8988T (cell line): ENCODE measurements around the gene TMEM39A.

Experiments used
- DNase-seq: peaks from one replicate; pipeline ENCODE4 v3.0.0; 2011

Gene TMEM39A

DNA sequence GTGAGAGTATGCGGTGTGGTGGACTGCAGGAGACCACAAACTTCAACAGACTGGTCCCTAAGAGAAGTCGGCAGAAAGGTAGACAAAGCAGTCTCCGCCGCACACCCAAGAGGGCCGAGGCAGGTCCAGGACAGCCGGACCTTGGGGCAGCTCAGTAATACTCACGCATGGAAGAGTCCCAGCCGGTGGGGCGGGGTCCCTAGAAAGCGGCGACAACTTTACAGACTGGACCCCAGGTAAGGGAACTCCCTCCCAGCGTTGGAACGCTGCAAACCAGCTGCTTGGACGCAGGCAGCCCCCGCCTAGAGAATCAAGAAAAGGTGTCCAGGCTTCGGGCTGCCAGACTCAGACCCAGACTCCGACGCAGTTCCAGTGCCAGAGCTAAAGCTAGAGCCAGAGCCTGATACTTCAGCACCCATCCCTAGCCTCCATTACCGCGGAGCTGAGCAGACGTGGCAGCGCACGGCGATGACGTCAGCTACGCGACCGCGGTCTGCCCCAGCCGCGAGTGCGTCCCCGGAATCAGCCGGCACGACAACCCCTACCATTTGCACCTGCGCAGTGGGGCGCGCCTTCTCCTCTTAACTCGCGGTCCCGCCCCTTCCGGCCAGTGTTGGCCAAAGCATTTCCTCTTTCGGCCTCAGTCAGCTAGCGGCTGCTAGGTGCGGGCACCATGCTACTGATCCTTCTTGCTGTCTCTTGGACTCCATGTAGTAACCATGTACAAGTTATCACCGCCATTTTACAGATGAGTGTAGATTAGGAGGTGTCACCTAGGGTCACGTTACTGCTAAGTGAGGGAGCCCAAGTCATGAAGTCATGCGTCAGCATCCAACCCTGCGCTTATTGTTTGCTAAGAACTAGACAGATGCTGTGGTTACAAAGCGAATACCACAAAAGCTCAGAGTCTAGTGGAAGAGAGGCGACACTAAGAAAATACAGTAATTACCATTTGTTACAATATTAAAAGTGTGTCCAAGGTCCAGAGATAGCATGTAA, at the start of gene TMEM39A:
TSS of gene TMEM39A (minus strand) at position 445 of the 999 bp plus-strand sequence. CDS start 1,541 bp downstream, outside the sequence.
- DNase-seq: peak; percentile 97

DNA sequence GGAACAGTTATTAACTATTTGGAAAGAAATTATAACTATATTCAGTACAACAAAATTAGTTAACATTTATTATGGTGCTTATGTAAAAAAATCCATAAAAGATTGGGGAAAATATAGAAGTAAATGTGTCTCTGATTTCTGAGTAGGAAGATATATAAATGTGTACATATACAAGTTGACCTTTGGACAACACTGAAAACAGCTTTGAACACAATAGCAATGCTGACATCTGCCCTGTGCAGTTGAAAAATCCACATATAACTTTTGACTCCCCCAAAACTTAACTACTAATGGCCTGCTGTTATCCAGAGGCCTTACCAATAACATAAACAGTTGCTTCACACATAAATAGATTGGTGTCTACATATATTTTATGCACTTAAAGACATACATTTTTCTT, 47.3 kb upstream of the TMEM39A start:
- DNase-seq: no peak

DNA sequence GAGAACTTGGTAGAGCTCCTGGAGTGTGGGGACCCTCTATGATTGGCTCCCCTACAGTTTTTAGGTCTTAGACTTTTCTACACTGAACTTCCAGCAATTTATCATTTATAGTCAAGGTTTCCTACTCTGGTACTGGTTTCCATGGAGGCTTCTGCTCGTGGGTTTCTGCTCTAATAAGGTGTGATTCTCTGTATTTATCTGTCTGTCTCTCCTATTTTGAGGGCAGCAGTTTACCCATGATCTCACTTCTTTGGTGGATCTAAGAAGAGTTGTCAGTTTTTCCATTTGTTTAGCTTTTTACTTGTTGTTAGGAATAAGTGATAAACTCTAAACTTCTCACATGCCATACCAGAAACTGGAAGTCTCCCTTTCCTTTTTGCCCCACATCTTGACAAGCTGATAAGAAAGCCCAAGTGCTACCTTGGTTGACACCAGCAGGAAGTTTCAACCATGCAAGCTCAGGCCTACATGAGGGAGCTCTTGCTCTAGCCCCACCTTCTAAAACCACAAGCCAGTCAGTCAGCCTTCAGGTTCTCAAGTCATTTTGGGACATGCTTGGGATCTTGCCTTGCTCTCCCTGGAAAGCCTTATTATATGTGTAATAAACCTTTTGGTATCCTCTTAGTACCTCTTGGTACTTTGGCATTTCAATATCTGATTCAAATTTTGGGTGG, 44.9 kb upstream of the TMEM39A start:
- no peak for DNase-seq

DNA sequence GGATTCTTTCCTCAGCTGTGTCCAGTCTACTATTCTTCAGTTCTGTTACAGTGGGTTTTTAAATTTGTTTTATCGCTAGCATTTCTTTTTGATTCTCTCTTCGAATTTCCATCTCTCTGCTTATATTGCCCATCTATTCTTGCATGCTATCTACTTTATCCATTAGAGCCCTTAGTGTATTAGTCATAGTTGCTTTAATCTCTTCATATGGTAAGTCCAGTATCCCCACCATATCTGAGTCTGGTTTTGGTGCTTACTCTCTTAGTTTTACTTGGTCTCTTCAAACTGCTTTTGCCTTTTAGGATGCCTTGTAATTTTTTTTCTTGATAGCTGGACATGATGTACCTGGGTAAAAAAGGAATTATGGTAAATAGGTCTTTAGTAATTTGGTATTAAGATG, 44.0 kb upstream of the TMEM39A start:
- DNase-seq: no peak

- no peak for DNase-seq
These were observed 43.2 kb upstream of the TMEM39A start for GRCh38 chr3:119506631-119507030.

DNA sequence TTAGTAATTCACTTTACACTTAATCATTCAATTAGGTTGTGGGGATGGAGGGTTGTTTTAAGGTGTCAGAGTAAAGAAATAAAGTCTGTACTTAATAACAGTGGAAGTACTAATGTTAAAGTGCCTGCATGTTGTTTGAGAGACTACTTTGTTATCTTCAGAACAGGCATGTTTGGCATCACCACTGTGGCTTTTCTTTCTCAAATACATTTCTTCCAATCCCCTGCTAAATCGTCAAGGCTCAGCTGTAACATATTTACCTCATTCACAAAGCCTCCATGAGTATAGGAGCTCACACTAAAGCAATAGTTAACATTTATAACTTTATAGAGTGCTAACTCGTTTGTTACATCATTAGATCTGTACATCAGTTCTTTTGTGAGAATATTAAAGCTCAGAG, 37.5 kb upstream of the TMEM39A start:
- DNase-seq: no peak

DNA sequence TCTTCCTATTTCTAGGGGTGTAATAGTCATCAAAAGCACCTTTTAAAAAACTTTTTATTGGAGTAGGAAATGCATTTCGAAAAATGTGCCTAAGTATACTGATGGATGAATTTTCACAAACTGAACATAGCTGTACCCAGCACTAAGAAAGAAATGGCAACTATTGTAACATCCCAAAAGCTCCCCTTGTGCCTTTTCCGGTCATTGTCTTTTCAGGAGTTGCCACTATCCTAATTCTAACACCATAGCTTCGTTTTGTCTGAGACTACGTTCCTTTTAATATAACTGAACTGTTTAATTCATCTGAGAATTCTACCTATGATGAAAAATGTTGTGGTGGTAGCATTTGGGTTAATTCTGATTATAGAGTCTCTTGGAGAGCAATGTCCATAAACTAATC, 36.9 kb upstream of the TMEM39A start:
- no peak for DNase-seq

DNA sequence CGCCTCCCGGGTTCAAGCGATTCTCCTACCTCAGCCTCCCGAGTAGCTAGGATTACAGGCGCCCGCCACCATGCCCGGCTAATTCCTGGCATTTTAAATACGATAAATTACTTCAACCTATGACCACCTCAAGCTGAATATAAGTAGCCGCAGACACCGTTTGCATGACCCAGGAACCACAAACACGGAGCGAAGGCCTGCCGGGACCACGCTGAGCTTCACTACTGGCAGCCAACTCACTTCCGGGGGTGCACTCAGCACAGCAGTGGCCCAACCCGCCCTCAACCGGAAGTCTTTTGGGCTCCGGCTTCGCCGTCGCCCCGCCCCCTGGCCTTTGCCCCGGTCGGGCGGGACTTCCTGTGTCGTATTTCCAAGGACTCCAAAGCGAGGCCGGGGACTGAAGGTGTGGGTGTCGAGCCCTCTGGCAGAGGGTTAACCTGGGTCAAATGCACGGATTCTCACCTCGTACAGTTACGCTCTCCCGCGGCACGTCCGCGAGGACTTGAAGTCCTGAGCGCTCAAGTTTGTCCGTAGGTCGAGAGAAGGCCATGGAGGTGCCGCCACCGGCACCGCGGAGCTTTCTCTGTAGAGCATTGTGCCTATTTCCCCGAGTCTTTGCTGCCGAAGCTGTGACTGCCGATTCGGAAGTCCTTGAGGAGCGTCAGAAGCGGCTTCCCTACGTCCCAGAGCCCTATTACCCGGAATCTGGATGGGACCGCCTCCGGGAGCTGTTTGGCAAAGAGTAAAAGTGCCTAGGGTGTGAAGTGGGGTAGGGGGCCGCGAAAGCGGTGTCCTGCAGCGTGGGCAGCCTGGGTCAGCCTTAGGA, 35.0 kb upstream of the TMEM39A start, which contains the start of gene TIMMDC1:
TSS of gene TIMMDC1 (plus strand) at position 362 of the 826 bp plus-strand sequence. CDS start at position 549, 187 bp downstream.
- DNase-seq: peak; percentile 81

- no peak for DNase-seq
These were observed 34.4 kb upstream of the TMEM39A start for GRCh38 chr3:119497820-119498185.

GRCh38 chr3:119494597-119494996, 31.2 kb upstream of the TMEM39A start:
- DNase-seq: no peak

GRCh38 chr3:119492810-119493209, 29.4 kb upstream of the TMEM39A start:
- no peak for DNase-seq

GRCh38 chr3:119492128-119492527, 28.7 kb upstream of the TMEM39A start:
- DNase-seq: no peak

GRCh38 chr3:119490153-119490552, 26.7 kb upstream of the TMEM39A start:
- no peak for DNase-seq

DNA sequence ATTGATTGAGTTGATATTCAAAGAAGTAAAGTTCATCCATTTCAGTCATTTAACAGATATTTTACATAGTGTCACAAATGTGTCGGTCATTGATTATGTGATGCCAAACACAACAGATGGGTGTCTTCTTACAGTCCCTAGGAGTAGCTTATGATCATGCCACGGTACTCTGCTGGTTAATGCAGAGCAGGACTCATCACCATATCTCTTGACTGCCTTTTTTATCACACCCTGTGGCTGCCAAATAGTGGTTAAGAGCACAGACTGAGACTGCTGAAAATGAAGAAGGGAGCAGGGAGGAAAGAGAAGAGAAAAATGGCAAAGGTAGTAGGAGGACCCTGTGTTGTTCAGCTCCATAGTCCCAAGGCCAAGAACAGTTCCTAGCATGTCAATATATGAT, 22.1 kb upstream of the TMEM39A start:
- DNase-seq: no peak

- no peak for DNase-seq
These were observed 19.7 kb upstream of the TMEM39A start for GRCh38 chr3:119483101-119483500.

DNA sequence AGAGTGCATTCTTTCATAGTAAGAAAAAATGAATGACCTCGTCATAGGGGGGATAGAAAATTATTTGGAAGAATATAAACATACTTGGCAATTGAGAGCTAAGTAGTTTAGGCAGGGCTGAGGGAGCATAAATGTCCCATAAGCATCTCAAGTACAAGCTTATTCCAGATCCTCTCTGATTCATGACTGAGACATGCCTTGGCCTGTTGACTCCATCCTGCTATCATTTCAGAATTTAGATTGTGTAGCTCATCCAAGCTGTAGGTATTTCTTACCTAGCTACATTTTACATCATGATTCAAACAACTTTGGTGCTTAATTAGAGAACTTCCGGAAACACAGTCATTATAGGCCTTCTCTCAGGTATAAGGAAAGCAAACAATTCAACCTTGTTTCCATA, 17.7 kb upstream of the TMEM39A start:
- DNase-seq: no peak

DNA sequence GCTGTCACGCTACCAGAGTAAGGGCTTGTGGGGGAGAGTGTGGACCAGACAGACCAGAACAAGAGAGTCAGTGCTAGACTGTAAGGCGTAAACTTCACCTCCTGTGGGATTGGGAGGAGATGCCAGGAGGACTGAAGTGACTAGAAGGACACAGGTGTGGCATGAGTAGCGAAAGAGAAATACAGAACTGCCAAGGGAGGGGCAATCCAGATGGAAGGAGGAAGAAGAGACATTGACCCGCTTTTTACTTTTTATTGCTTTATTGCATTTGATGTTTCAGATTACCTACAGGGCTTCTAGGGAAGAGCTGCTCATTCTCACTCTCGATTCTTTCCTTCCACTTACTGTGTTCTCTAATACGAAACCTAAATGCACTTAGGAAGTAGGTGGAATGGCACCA, 7.5 kb upstream of the TMEM39A start:
- DNase-seq: no peak

GRCh38 chr3:119469418-119470189, 6.2 kb upstream of the TMEM39A start:
- DNase-seq: no peak

DNA sequence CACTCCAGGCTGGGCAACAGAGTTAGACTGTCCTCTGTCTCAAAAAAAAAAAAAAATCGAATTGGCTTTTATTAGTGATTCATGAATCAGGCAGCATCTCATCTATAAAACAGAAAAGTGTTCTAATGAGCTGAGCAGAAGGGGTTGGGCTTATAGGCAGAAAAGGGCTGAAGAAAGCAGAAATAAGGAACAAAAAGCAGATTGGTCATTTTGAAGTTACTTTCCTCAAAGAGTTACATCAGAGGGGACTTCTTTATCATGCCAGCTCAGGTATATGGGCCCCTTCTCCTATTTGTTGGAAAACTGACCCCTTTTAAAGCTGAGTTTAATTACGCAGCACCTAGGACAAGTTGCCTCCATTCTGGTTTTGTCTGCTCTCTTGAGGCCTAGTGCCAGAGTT, 4.6 kb upstream of the TMEM39A start:
- DNase-seq: no peak

GRCh38 chr3:119457246-119457645, 6.2 kb downstream of the TMEM39A start:
- no peak for DNase-seq

- DNase-seq: no peak
These were observed 6.9 kb downstream of the TMEM39A start for GRCh38 chr3:119456469-119456868.

GRCh38 chr3:119453822-119454221, 9.6 kb downstream of the TMEM39A start:
- DNase-seq: no peak
